PFSK-1 (cell line): ENCODE data around the gene RFX4.

ENCODE experiments used
- POLR2AphosphoS5 ChIP-seq: IDR thresholded peaks from 2 replicates; pipeline ENCODE4 v1.6.1; 2012; ENCODE audit warnings: low read depth, mild to moderate bottlenecking, control low read depth, low read length, moderate library complexity
- SIN3A ChIP-seq: IDR thresholded peaks from 2 replicates; pipeline ENCODE4 v1.6.1; 2012; ENCODE audit warnings: mild to moderate bottlenecking, low read length, moderate library complexity, borderline replicate concordance; ENCODE audit not compliant: insufficient read depth
- TAF1 ChIP-seq: IDR thresholded peaks from 2 replicates; pipeline ENCODE4 v1.6.1; 2012; ENCODE audit warnings: low read length, control low read depth, borderline replicate concordance; ENCODE audit not compliant: insufficient read depth
- TF ChIP-seq, protein P1 (sequence below), 2 experiments: IDR thresholded peaks; 2 replicates each; pipeline versions ENCODE4 v1.6.1 to v1.8.0; 2011 to 2012; ENCODE audit warnings: low read depth in 2 of 2, low read length in 2 of 2, control low read depth in 1 of 2, inconsistent platforms in 1 of 2, mild to moderate bottlenecking in 1 of 2, moderate library complexity in 1 of 2; ENCODE audit not compliant: insufficient read depth in 1 of 2

DNA sequence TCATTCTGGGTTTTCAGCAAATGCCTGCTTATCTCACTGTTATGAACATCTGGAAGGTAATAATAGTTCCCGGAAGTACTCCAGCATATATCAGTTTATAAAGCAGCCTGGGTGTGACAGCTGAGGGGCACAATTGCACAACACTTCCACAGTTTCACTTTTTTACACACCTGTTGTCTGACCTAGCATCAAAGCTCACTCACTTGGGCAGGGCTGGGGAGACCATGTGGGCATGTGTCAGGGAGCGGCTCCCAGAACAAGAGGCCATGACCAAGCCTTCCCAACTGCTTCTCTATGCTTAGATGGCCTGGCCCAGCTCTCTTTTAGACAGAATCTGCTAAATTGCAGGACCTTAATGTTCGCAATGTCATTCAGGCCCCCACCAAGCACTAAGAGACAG, 140.6 kb downstream of the RFX4 start:
- no peak for TF ChIP-seq POLR2AphosphoS5
- TF ChIP-seq, protein P1, sequence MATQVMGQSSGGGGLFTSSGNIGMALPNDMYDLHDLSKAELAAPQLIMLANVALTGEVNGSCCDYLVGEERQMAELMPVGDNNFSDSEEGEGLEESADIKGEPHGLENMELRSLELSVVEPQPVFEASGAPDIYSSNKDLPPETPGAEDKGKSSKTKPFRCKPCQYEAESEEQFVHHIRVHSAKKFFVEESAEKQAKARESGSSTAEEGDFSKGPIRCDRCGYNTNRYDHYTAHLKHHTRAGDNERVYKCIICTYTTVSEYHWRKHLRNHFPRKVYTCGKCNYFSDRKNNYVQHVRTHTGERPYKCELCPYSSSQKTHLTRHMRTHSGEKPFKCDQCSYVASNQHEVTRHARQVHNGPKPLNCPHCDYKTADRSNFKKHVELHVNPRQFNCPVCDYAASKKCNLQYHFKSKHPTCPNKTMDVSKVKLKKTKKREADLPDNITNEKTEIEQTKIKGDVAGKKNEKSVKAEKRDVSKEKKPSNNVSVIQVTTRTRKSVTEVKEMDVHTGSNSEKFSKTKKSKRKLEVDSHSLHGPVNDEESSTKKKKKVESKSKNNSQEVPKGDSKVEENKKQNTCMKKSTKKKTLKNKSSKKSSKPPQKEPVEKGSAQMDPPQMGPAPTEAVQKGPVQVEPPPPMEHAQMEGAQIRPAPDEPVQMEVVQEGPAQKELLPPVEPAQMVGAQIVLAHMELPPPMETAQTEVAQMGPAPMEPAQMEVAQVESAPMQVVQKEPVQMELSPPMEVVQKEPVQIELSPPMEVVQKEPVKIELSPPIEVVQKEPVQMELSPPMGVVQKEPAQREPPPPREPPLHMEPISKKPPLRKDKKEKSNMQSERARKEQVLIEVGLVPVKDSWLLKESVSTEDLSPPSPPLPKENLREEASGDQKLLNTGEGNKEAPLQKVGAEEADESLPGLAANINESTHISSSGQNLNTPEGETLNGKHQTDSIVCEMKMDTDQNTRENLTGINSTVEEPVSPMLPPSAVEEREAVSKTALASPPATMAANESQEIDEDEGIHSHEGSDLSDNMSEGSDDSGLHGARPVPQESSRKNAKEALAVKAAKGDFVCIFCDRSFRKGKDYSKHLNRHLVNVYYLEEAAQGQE (IDR thresholded peaks at IDR 0.05; ENCODE audit: insufficient read depth in 1 of 2, low read depth in 2 of 2, low read length in 2 of 2) = no peak
- no peak for TF ChIP-seq TAF1
- TF ChIP-seq SIN3A = no peak
